Heart left ventricle (tissue), 16 donors: ENCODE results near the gene DIP2B. TPM values are rescaled to one million over a fixed set of nuclear protein-coding genes. Genes with fewer than 3 reads are reported as not detected.

Source experiments
- ATAC-seq, 4 donors: fragments of 200-7000 bp; cut with Tn5 transposase; one replicate each; pipeline ENCODE4 v1.9.1; 2020 to 2022; ENCODE audit warnings: moderate library complexity in 4 of 4, mild to moderate bottlenecking in 3 of 4, moderate number of reproducible peaks in 1 of 4
- DNase-seq, 5 donors: peaks; one replicate each; pipeline ENCODE4 v3.0.0-alpha.2; 2020
- H3K27ac ChIP-seq, 12 donors: fragments of 200-600 bp; sonication (generic) in 4 of 12; one replicate each; pipeline versions ENCODE4 v1.5.0 to v1.8.0; 2016 to 2022; ENCODE audit warnings: mild to moderate bottlenecking in 2 of 12
- H3K27me3 ChIP-seq, 9 donors: fragments of 200-600 bp; sonication (generic) in 2 of 9; one replicate each; pipeline versions ENCODE4 v1.5.1 to v1.8.0; 2016 to 2022; ENCODE audit warnings: mild to moderate bottlenecking in 3 of 9
- H3K36me3 ChIP-seq, 9 donors: fragments of 200-600 bp; sonication (generic) in 2 of 9; one replicate each; pipeline versions ENCODE4 v1.5.0 to v1.8.0; 2018 to 2022; ENCODE audit warnings: mild to moderate bottlenecking in 2 of 9
- H3K4me1 ChIP-seq, 12 donors: fragments of 200-600 bp; sonication (generic) in 4 of 12; one replicate each; pipeline versions ENCODE4 v1.5.0 to v1.8.0; 2016 to 2022; ENCODE audit warnings: mild to moderate bottlenecking in 3 of 12
- H3K4me3 ChIP-seq, 12 donors: fragments of 200-600 bp; sonication (generic) in 4 of 12; one replicate each; pipeline versions ENCODE4 v1.5.0 to v1.8.0; 2017 to 2022; ENCODE audit warnings: mild to moderate bottlenecking in 9 of 12, moderate library complexity in 4 of 12
- H3K9me3 ChIP-seq, 12 donors: fragments of 200-600 bp; sonication (generic) in 4 of 12; one replicate each; pipeline versions ENCODE4 v1.5.0 to v1.8.0; 2016 to 2022; ENCODE audit warnings: mild to moderate bottlenecking in 1 of 12
- CTCF ChIP-seq, 12 donors: fragments of 200-600 bp; sonication (generic) in 4 of 12; IDR thresholded peaks; one replicate each; pipeline versions ENCODE4 v1.5.0 to v1.8.0; 2018 to 2022; ENCODE audit warnings: antibody characterized with exemption in 12 of 12, mild to moderate bottlenecking in 5 of 12
- POLR2A ChIP-seq, 2 donors: fragments of 450-650 bp; IDR thresholded peaks; one replicate each; pipeline ENCODE4 v1.6.1; 2017; ENCODE audit warnings: antibody characterized with exemption in 2 of 2, mild to moderate bottlenecking in 2 of 2, moderate library complexity in 2 of 2
- WGBS, 4 donors: extraction: QIAGEN DNeasy Blood & Tissue Kit in 2 of 4; methylation state at CpG; one replicate each; pipeline versions ENCODE4 v1.1.5 to v1.1.7; 2013 to 2018; 5-methylcytosine and 5-hydroxymethylcytosine counted together
- intact Hi-C, 10 donors: fragments of 100-400 bp; cut with DNase I; formaldehyde crosslinking; loops; one replicate each; pipeline versions ENCODE4 v1.11.1 to v1.14.2; 2022
- polyA plus RNA-seq, 2 donors: library from polyadenylated mRNA; stranded (reverse); fragments of 200-250 nt; gene quantifications; one replicate each; pipeline ENCODE4 v1.2.3, GENCODE V29; 2013
- total RNA-seq, 9 donors: library from RNA; depleted of rRNA in 2 of 9; stranded (reverse); fragments of >200 nt in 2 of 9; fragmentation: NEBNext Ultra II Directional in 3 of 9; extraction: Animal tissue kit (Norgen Biotek cat#: 25700) in 3 of 9; gene quantifications; one replicate each; pipeline versions ENCODE4 v1.1.0 to v1.2.4, GENCODE V29; 2016 to 2023
- donor health status: ischemic (EF 13 %, LVEDD 7.1; RV severe dilation, severe dysfunction).
- donor health status: healthy with polysubstance abuse.
- donor health status: DM: no; HTN: yes; CAD: no.
- donor health status: DM: no; HTN: no; CAD: no.
- donor health status: ischemic (EF 25% LVEDD 6.9; RV normal size, moderate dysfunction).
- donor health status: ischemic (EF 25% LVEDD 5.7; RV mildly dilated, moderate dysfunction).
- donor health status: healthy.
- donor health status: DM: yes; HTN: yes; CAD: no.
- donor health status: ischemic (EF 35%, LVEDD 5.7; RV mildly dilated, moderate dysfunction).
- donor health status: nonischemic (EF 11% LVEDD 7.7; RV severe dilation, severe dysfunction).
- donor health status: DM: yes; HTN: yes; CAD: no.
- donor health status: PGD.
- donor health status: ischemic (EF 29% LVEDD 5.4; RV normal size, mild dysfunction).
- donor health status: nonischemic (EF 23%, LVEDD 6.1; RV moderate dilation, normal function).

Gene DIP2B
- total and polyA plus RNA-seq, 11 donors: 3.4 to 25.0 (median 16.7) TPM

DNA sequence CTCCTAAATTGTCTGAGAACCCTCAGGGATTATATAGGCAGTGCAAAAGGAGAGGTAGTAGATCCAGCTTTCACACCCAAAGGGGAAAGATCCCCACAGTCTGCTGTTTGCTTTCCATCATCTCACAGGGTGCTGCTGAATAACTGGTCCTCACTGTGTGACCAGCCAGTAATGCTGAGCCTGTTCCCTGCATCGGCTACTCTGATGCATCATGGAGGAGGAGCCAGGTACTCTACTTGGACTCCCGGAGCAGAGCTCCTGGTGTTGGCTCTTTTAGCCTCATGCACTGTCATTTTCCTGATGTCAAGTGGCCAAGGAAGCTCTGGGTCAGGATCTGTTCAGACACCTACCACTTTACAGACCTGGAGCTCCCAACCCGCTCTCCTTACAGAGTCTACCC lies 131.7 kb downstream of the DIP2B start:
- 66 to 92% (median 75%) methylated on average over 2 to 3 of the region's 3 CpGs for WGBS, 4 donors
- Histone ChIP-seq H3K9me3 (no peaks in the 10 kb centered on the region), H3K27me3 (no peaks in the 10 kb centered on the region), H3K4me3 (no peak overlapping the region), H3K27ac (no peak overlapping the region), H3K36me3 (peaks cover 0 to 13% (median 10%) of the 10 kb centered on the region in 9 donors), H3K4me1 (peaks cover 0 to 45% (median 33%) of the 10 kb centered on the region in 12 donors)
- ATAC-seq (peak in 1 of 4 donors; percentile 18), DNase-seq (no peak)
- TF ChIP-seq POLR2A (IDR thresholded peaks at IDR 0.05): no peak
- TF ChIP-seq CTCF (IDR thresholded peaks at IDR 0.05): no peak
- intact Hi-C loops: loop anchor here in 2 of 10 donors (2.0 kb wide), 1 partner anchor 132 kb away; the partner anchor contains the start of gene DIP2B (in 2 of the 2)

DNA sequence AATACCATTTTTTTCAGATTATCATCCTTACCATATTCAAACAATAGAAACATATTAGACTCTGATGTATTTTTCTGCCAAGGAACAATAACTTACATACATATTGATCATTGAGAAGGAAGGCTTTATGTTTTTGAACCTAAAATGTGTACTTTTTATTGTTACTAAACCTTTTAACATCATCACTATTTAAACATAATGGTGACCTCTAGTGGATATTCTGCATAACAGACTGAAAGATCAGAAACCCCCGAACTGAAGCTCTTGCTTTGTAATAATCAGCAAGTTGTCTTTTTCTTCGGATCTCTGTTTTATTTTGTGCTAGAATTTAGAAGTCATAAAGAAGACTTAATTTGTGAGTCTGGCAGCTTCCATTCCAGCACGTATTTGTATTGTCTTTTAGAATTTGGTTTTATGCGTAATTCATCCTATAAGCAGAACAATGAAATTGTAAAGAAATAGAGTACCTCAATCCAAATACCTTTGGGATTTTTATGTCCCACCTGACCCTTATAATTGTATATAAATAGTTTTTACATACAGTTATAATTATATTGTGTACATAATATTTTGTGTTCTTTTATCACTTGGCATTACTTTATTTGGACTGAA lies 133.2 kb downstream of the DIP2B start:
- 29 to 36% (median 32%) methylated on average over 4 of the region's 4 CpGs for WGBS, 4 donors
- TF ChIP-seq CTCF (IDR thresholded peaks at IDR 0.05): peak; percentile 52 to 80 (median 65)
- TF ChIP-seq POLR2A (IDR thresholded peaks at IDR 0.05): no peak
- intact Hi-C loops: loop anchor here (1.0 to 2.0 kb wide), 3 partner anchors 133 to 134 kb away; partner anchors contain the start of gene DIP2B (in 9 of the 10)

DNA sequence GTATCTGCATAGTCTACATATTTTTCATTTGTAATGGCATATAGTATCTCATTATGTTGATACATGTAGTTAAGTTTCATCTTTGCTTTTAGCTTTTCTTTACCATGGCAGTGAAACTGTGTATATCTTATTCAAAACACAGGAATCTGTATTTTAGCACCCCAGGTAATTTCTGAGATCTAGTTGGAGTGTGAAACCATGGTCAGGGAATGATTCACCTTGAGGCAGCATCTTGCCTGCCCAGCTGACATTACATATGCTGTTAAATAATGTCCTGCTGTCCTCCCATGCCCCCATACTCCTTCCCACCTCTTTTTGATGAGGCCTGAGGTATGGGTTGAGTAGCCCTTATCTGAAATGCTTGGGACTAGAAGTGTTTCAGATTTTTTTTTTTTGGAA lies 133.7 kb downstream of the DIP2B start:
- H3K27ac ChIP-seq: no peak overlapping the region
- no peak for ATAC-seq
- no peak overlapping the region for H3K4me3 ChIP-seq
- DNase-seq: no peak
- intact Hi-C loops: loop anchor here in 6 of 10 donors (1.0 to 2.0 kb wide), 2 partner anchors 134 kb away; partner anchors contain the start of gene DIP2B (in 6 of the 6)
- no peaks in the 10 kb centered on the region for H3K27me3 ChIP-seq
- H3K9me3 ChIP-seq: no peaks in the 10 kb centered on the region
- peaks cover 0 to 45% (median 33%) of the 10 kb centered on the region in 12 donors for H3K4me1 ChIP-seq
- peaks cover 0 to 24% (median 18%) of the 10 kb centered on the region in 9 donors for H3K36me3 ChIP-seq
- no peak for TF ChIP-seq CTCF (IDR thresholded peaks at IDR 0.05)
- TF ChIP-seq POLR2A (IDR thresholded peaks at IDR 0.05): no peak

More for the DNA sequence above, 133.2 kb downstream of the DIP2B start:
- ATAC-seq (peak in 1 of 4 donors; percentile 45), DNase-seq (no peak)
- peaks cover 0 to 24% (median 18%) of the 10 kb centered on the region in 9 donors for H3K36me3 ChIP-seq
- peak overlapping the region in 1 of 12 donors; percentile 12 for H3K27ac ChIP-seq
- H3K4me1 ChIP-seq: peaks cover 0 to 45% (median 33%) of the 10 kb centered on the region in 12 donors
- no peaks in the 10 kb centered on the region for H3K9me3 ChIP-seq
- no peaks in the 10 kb centered on the region for H3K27me3 ChIP-seq
- no peak overlapping the region for H3K4me3 ChIP-seq

DNA sequence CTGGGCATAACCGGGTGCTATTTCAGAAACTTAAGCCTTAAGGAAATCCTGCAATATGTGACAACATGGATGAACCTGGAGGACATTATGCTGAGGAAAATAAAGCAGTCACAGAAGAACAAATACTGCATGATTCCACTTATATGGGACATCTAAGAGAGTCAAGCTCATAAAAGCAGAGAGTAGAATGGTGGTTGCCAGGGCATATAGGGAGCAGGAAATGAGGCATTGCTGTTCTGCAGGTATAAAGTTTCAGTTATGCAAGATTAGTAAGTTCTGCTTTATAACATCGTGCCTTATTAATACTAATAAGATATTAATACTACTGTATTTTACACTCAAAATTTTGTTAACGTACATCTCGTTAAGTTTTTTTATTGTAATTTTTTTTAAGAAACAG lies 134.9 kb downstream of the DIP2B start:
- Histone ChIP-seq H3K36me3 (peaks cover 0 to 33% (median 22%) of the 10 kb centered on the region in 9 donors), H3K27me3 (no peaks in the 10 kb centered on the region), H3K4me3 (no peak overlapping the region), H3K27ac (no peak overlapping the region), H3K4me1 (peaks cover 0 to 33% (median 24%) of the 10 kb centered on the region in 12 donors), H3K9me3 (no peaks in the 10 kb centered on the region)
- DNase-seq: no peak
- no peak for ATAC-seq
- intact Hi-C loops: loop anchor here in 2 of 10 donors (2.0 kb wide), 1 partner anchor 135 kb away; the partner anchor contains the start of gene DIP2B (in 2 of the 2)
- 92 to 93% (median 93%) methylated on average over 4 of the region's 4 CpGs for WGBS, 4 donors
- TF ChIP-seq POLR2A (IDR thresholded peaks at IDR 0.05) (no peak), CTCF (IDR thresholded peaks at IDR 0.05) (no peak)
